Right lobe of liver (tissue), 6 donors: ENCODE data around the gene CACNA1B. TPM values are rescaled to one million over a fixed set of nuclear protein-coding genes. Genes with fewer than 3 reads are reported as not detected.

ENCODE experiments used
- ATAC-seq, 4 donors: fragments of 200-7000 bp; cut with Tn5 transposase; one replicate each; pipeline ENCODE4 v1.9.1; 2020; ENCODE audit warnings: mild to moderate bottlenecking in 4 of 4, moderate library complexity in 4 of 4
- DNase-seq, 3 donors: peaks; one replicate each; pipeline ENCODE4 v3.0.0-alpha.2; 2020
- H3K27ac ChIP-seq, 3 donors: fragments of 200-600 bp; one replicate each; pipeline ENCODE4 v1.8.0; 2022
- H3K27me3 ChIP-seq, 2 donors: fragments of 200-600 bp; one replicate each; pipeline ENCODE4 v1.8.0; 2022
- H3K36me3 ChIP-seq, 4 donors: fragments of 200-600 bp; sonication (generic) in 1 of 4; one replicate each; pipeline versions ENCODE4 v1.5.1 to v1.8.0; 2017 to 2022; ENCODE audit warnings: control low read depth in 1 of 4
- H3K4me1 ChIP-seq, 4 donors: fragments of 200-600 bp; sonication (generic) in 1 of 4; one replicate each; pipeline versions ENCODE4 v1.5.1 to v1.8.0; 2017 to 2022; ENCODE audit warnings: control low read depth in 1 of 4
- H3K4me3 ChIP-seq, 3 donors: fragments of 200-600 bp; one replicate each; pipeline ENCODE4 v1.8.0; 2022
- H3K9me3 ChIP-seq, 4 donors: fragments of 200-600 bp; sonication (generic) in 1 of 4; one replicate each; pipeline versions ENCODE4 v1.5.1 to v1.8.0; 2017 to 2022; ENCODE audit warnings: control low read depth in 1 of 4
- POLR2A ChIP-seq: fragments of 450-650 bp; IDR thresholded peaks from one replicate; pipeline ENCODE4 v1.6.1; 2017; ENCODE audit warnings: antibody characterized with exemption, mild to moderate bottlenecking
- WGBS: methylation state at CpG from one replicate; pipeline ENCODE4 v1.1.6; 2018; ENCODE audit warnings: low coverage, low lambda C conversion rate; ENCODE audit not compliant: insufficient coverage; ENCODE audit errors: missing lambda C conversion rate; 5-methylcytosine and 5-hydroxymethylcytosine counted together
- intact Hi-C, 2 donors: fragments of 100-400 bp; cut with DNase I; formaldehyde crosslinking; loops; one replicate each; pipeline versions ENCODE4 v1.11.2 to v1.14.1; 2022
- total RNA-seq, 6 experiments: library from RNA; depleted of rRNA in 2 of 6; stranded (reverse); fragments of >200 nt in 2 of 6; fragmentation: NEBNext Ultra II Directional in 3 of 6; extraction: Animal tissue kit (Norgen Biotek cat#: 25700) in 3 of 6; gene quantifications; one replicate each; pipeline versions ENCODE4 v1.1.0 to v1.2.4, GENCODE V29; 2016 to 2023
- TF ChIP-seq, protein P1 (sequence below), 4 donors: fragments of 200-600 bp in 3 of 4; fragments of 450-650 bp in 1 of 4; IDR thresholded peaks; one replicate each; pipeline versions ENCODE4 v1.5.1 to v1.8.0; 2016 to 2022; ENCODE audit warnings: antibody characterized with exemption in 4 of 4, mild to moderate bottlenecking in 2 of 4
- donor health status: DM: no; HTN: yes; CAD: no.
- donor health status: DM: no; HTN: no; CAD: no.
- donor health status: DM: no; HTN: no; CAD: no.
- donor health status: DM: no; HTN: yes; CAD: no.
- donor health status: DM: no; HTN: yes; CAD: no.

Gene CACNA1B
- total RNA-seq, 6 experiments from 2014 or later: not detected

GRCh38 chr9:138046641-138047301 is 169.2 kb downstream of the CACNA1B start:
- 53% methylated on average over 3 of the region's 29 CpGs for WGBS
- Histone ChIP-seq H3K4me1 (no peaks in the 10 kb centered on the region), H3K36me3 (no peaks in the 10 kb centered on the region), H3K4me3 (no peak overlapping the region), H3K27ac (no peak overlapping the region), H3K9me3 (no peaks in the 10 kb centered on the region), H3K27me3 (no peaks in the 10 kb centered on the region)
- ATAC-seq (no peak), DNase-seq (peak in 1 of 3 donors; percentile 51)
- intact Hi-C loops: no loop called here
- no peak for TF ChIP-seq POLR2A

GRCh38 chr9:138047469-138048040 is 170.0 kb downstream of the CACNA1B start:
- peak in 1 of 3 donors; percentile 24 for DNase-seq
- no peaks in the 10 kb centered on the region for H3K9me3 ChIP-seq
- no peaks in the 10 kb centered on the region for H3K4me1 ChIP-seq
- no peak for ATAC-seq
- H3K27me3 ChIP-seq: no peaks in the 10 kb centered on the region
- intact Hi-C loops: no loop called here
- no peaks in the 10 kb centered on the region for H3K36me3 ChIP-seq
- TF ChIP-seq POLR2A: no peak
- TF ChIP-seq, protein P1, sequence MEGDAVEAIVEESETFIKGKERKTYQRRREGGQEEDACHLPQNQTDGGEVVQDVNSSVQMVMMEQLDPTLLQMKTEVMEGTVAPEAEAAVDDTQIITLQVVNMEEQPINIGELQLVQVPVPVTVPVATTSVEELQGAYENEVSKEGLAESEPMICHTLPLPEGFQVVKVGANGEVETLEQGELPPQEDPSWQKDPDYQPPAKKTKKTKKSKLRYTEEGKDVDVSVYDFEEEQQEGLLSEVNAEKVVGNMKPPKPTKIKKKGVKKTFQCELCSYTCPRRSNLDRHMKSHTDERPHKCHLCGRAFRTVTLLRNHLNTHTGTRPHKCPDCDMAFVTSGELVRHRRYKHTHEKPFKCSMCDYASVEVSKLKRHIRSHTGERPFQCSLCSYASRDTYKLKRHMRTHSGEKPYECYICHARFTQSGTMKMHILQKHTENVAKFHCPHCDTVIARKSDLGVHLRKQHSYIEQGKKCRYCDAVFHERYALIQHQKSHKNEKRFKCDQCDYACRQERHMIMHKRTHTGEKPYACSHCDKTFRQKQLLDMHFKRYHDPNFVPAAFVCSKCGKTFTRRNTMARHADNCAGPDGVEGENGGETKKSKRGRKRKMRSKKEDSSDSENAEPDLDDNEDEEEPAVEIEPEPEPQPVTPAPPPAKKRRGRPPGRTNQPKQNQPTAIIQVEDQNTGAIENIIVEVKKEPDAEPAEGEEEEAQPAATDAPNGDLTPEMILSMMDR (IDR thresholded peaks at IDR 0.05): no peak
- H3K4me3 ChIP-seq: no peak overlapping the region
- no peak overlapping the region for H3K27ac ChIP-seq
- WGBS: 62% methylated on average over 7 of the region's 8 CpGs

- WGBS: no CpG with 5 or more reads among the region's 7 CpGs
- H3K4me3 ChIP-seq: no peak overlapping the region
- DNase-seq (peak in 1 of 3 donors; percentile 22), ATAC-seq (no peak)
- H3K4me1 ChIP-seq: no peaks in the 10 kb centered on the region
- no peaks in the 10 kb centered on the region for H3K36me3 ChIP-seq
- H3K9me3 ChIP-seq: no peaks in the 10 kb centered on the region
- intact Hi-C loops: no loop called here
- H3K27me3 ChIP-seq: no peaks in the 10 kb centered on the region
- H3K27ac ChIP-seq: no peak overlapping the region
- TF ChIP-seq POLR2A: no peak
- TF ChIP-seq, protein P1 (IDR thresholded peaks at IDR 0.05): no peak
Measured at GRCh38 chr9:138048184-138048583, 170.6 kb downstream of the CACNA1B start.

DNA sequence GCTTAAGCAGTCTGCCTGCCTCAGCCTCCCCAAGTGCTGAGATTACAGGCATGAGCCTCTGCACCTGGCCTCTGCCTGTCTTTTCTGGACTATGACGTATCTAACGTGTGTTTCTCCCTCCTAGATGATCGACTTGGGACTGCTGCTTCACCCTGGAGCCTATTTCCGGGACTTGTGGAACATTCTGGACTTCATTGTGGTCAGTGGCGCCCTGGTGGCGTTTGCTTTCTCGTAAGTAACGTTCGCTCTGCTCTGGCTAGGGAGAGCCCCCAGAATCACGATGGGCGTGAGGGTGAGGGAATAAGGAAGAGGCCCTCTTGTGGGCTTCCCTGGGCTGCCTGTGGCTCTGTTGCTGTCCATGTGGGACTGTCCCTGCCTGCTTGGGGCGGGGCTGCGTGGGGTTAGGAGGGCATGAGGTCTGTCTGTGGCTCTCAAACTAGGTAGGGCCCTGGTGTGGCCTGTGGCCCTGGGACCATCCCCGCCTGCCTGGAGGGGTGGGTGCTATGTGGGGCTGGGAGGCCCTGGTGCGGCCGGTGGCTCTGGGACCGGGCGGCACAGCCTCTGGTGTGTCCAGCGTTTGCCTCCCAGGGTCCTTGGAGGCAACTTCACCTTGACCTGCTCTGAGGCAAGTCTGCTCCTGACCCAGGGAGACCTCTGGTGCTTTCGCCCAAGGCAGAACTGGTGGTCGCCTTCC is 171.7 kb downstream of the CACNA1B start:
- no peak overlapping the region for H3K4me3 ChIP-seq
- no peak overlapping the region for H3K27ac ChIP-seq
- WGBS: 62% methylated on average over 6 of the region's 21 CpGs
- intact Hi-C loops: no loop called here
- no peaks in the 10 kb centered on the region for H3K9me3 ChIP-seq
- DNase-seq (peak in 1 of 3 donors; percentile 37), ATAC-seq (peak in 2 of 4 donors; percentile 10 to 11)
- H3K36me3 ChIP-seq: no peaks in the 10 kb centered on the region
- TF ChIP-seq, protein P1 (IDR thresholded peaks at IDR 0.05): no peak
- no peak for TF ChIP-seq POLR2A
- H3K4me1 ChIP-seq: no peaks in the 10 kb centered on the region
- H3K27me3 ChIP-seq: no peaks in the 10 kb centered on the region
